Kidney epithelial cell (primary cell): ENCODE results near the gene NKX2-3. TPM values are rescaled to one million over a fixed set of nuclear protein-coding genes. Genes with fewer than 3 reads are reported as not detected.

Experiments used
- DNase-seq: peaks from one replicate; pipeline ENCODE4 v3.0.0-alpha.2; 2010; ENCODE audit warnings: low read depth
- H3K27me3 ChIP-seq: 2 replicates; pipeline ENCODE4 v1.6.0; 2011; ENCODE audit warnings: low read length; ENCODE audit not compliant: control insufficient read depth, insufficient read depth
- H3K36me3 ChIP-seq: 2 replicates; pipeline ENCODE4 v1.5.1; 2011; ENCODE audit warnings: low read length; ENCODE audit not compliant: control insufficient read depth, insufficient read depth
- H3K4me3 ChIP-seq: 2 replicates; pipeline ENCODE4 v1.5.1; 2011; ENCODE audit warnings: low read depth, mild to moderate bottlenecking, control low read depth, low read length
- CTCF ChIP-seq: IDR thresholded peaks from 2 replicates; pipeline ENCODE4 v1.5.1; 2011; ENCODE audit warnings: mild to moderate bottlenecking, moderate library complexity, low read length, control low read depth, inconsistent platforms; ENCODE audit not compliant: insufficient read depth, poor library complexity, severe bottlenecking
- total RNA-seq: library from RNA; depleted of rRNA; stranded (reverse); fragments of >200 nt; gene quantifications from 2 replicates; pipeline ENCODE4 v1.2.3, GENCODE V29; 2015

NKX2-3 gene
- total RNA-seq, 1 donor from 2014 or later = not detected

- Histone ChIP-seq H3K4me3 (no peak overlapping the region), H3K27me3 (peaks cover 2% of the 10 kb centered on the region), H3K36me3 (no peaks in the 10 kb centered on the region)
- no peak for DNase-seq
- TF ChIP-seq CTCF = no peak
Measured at GRCh38 chr10:99506416-99506815, 26.3 kb upstream of the NKX2-3 start.

GRCh38 chr10:99507265-99507664 lies 25.5 kb upstream of the NKX2-3 start:
- TF ChIP-seq CTCF = no peak
- no peaks in the 10 kb centered on the region for H3K36me3 ChIP-seq
- H3K4me3 ChIP-seq = no peak overlapping the region
- DNase-seq = no peak
- H3K27me3 ChIP-seq = peaks cover 2% of the 10 kb centered on the region

DNA sequence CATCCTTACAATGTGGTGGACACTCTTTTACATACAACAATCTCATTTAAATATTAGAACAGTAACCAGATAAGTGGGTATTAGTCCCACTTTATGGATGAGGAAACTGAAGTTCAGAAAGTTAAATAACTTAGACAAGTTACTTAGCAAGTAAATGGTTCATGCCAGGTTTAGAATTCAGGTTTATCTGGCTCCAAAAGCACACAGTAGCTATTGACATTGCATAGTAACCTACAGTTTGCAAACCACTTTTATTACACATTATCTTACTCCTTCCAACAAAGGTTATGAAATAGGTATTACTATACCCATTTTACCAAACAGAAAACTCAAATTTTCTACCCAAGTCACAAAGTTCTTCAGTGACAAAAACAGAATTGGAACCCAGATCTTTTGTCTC lies 19.7 kb upstream of the NKX2-3 start:
- TF ChIP-seq CTCF = no peak
- peaks cover 8% of the 10 kb centered on the region for H3K27me3 ChIP-seq
- no peak for DNase-seq

DNA sequence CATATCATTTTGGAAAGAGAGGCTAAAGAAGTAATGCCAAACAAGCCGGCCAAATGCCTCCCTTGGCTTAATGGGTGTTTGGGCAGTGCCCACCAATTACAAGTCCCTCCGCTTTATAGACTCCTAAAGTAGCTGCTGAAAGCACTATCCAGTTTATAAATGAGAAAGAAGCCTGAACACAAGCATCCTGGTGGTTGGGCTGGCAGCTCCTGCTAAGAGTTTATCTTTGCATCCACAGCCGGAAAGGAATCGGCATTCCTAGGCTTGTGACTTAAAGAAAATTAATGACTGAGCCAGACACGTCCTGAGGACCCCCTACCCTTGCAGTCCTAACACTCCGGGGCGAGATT lies 13.1 kb upstream of the NKX2-3 start:
- peaks cover 61% of the 10 kb centered on the region for H3K27me3 ChIP-seq
- H3K4me3 ChIP-seq = no peak overlapping the region
- no peaks in the 10 kb centered on the region for H3K36me3 ChIP-seq
- TF ChIP-seq CTCF = no peak
- DNase-seq = no peak

More for the DNA sequence above, 19.7 kb upstream of the NKX2-3 start:
- Histone ChIP-seq H3K36me3 (no peaks in the 10 kb centered on the region), H3K4me3 (no peak overlapping the region)

GRCh38 chr10:99520040-99520846 lies 12.5 kb upstream of the NKX2-3 start:
- no peaks in the 10 kb centered on the region for H3K36me3 ChIP-seq
- peaks cover 65% of the 10 kb centered on the region for H3K27me3 ChIP-seq
- DNase-seq = no peak
- TF ChIP-seq CTCF = no peak
- H3K4me3 ChIP-seq = no peak overlapping the region
